HepG2 (cell line): Measurements from ENCODE around the gene COA1. TPM values are rescaled to one million over a fixed set of nuclear protein-coding genes. Genes with fewer than 3 reads are reported as not detected.

ENCODE experiments used
- ATAC-seq: fragments of 200-7000 bp; cut with Tn5 transposase; 3 replicates; pipeline ENCODE4 v1.9.1; 2020; ENCODE audit warnings: mild to moderate bottlenecking, moderate library complexity
- BruUV-seq: library from RNA; stranded (reverse); fragments of 400-500 nt; replicated peaks from 2 replicates; lab custom pipeline; 2021; lab: Mats Ljungman, UMichigan
- CTCF ChIA-PET: fragments of 300-600 bp; formaldehyde crosslinking; extraction: SDS; loops from one replicate; lab custom pipeline; 2021; ENCODE audit warnings: low total read pairs, inconsistent platforms, low intra/inter-chr PET ratio; lab: Yijun Ruan, JAX
- POLR2A ChIA-PET: fragments of 350-600 bp; sonication (Branson Sonifier 250); formaldehyde crosslinking; loops from one replicate; lab custom pipeline; 2020; ENCODE audit warnings: antibody characterized with exemption, inconsistent platforms; lab: Yijun Ruan, JAX
- DNase-seq: peaks from one replicate; pipeline ENCODE4 v3.0.0-alpha.2; 2015; ENCODE audit warnings: low spot score
- FAIRE-seq: peaks from 3 replicates; lab custom pipeline; 2011; peaks lifted over from hg19 to GRCh38; lab: Jason Lieb, UNC
- H2AFZ ChIP-seq: one replicate; pipeline ENCODE4 v1.6.1; 2011; ENCODE audit warnings: low read length, inconsistent platforms
- H3K27ac ChIP-seq: fragments of 300-600 bp; 3 replicates; pipeline ENCODE4 v1.8.0; 2011; ENCODE audit warnings: mixed run types, mild to moderate bottlenecking, mixed read lengths, low read length, inconsistent platforms; ENCODE audit not compliant: insufficient read depth; ENCODE audit errors: extremely low read length
- H3K27me3 ChIP-seq, 2 experiments: fragments of 200-600 bp in 1 of 2; 2 replicates in 1 of 2; 3 replicates in 1 of 2; pipeline versions ENCODE4 v1.6.0 to v1.8.0; 2011; ENCODE audit warnings: low read length in 2 of 2, mild to moderate bottlenecking in 2 of 2, moderate library complexity in 2 of 2, inconsistent platforms in 1 of 2; ENCODE audit not compliant: insufficient read depth in 2 of 2, control insufficient read depth in 1 of 2
- H3K36me3 ChIP-seq, 2 experiments: fragments of 200-600 bp in 1 of 2; replicated peaks in 1 of 2; 2 replicates in 1 of 2; 3 replicates in 1 of 2; pipeline versions ENCODE4 v1.5.1 to v1.8.0; 2011; ENCODE audit warnings: low read length in 2 of 2, inconsistent platforms in 1 of 2; ENCODE audit not compliant: insufficient read depth in 2 of 2, control insufficient read depth in 1 of 2
- H3K4me1 ChIP-seq: 2 replicates; pipeline ENCODE4 v1.5.1; 2012; ENCODE audit warnings: low read length, inconsistent platforms; ENCODE audit not compliant: insufficient read depth
- H3K4me2 ChIP-seq: 2 replicates; pipeline ENCODE4 v1.6.0; 2011; ENCODE audit warnings: low read depth, low read length, inconsistent platforms
- H3K4me3 ChIP-seq, 3 experiments: fragments of 200-600 bp in 1 of 3; sonication (generic), shearing (Covaris generic) in 1 of 3; replicated peaks in 1 of 3; 2 replicates each; pipeline ENCODE4 v1.5.1; 2011 to 2016; ENCODE audit warnings: low read length in 3 of 3, inconsistent platforms in 2 of 3, low read depth in 2 of 3, mild to moderate bottlenecking in 2 of 3, control low read depth in 1 of 3, mixed read lengths in 1 of 3; ENCODE audit not compliant: insufficient read depth in 1 of 3
- H3K79me2 ChIP-seq: one replicate; pipeline ENCODE4 v1.6.1; 2011; ENCODE audit warnings: low read length, inconsistent platforms; ENCODE audit not compliant: insufficient read depth
- H3K9ac ChIP-seq: 2 replicates; pipeline ENCODE4 v1.6.0; 2011; ENCODE audit warnings: mild to moderate bottlenecking, low read depth, low read length, inconsistent platforms; ENCODE audit not compliant: insufficient read depth
- H3K9me3 ChIP-seq: 2 replicates; pipeline ENCODE4 v1.5.1; 2012; ENCODE audit warnings: mild to moderate bottlenecking, low read length
- H4K20me1 ChIP-seq: 2 replicates; pipeline ENCODE4 v1.6.0; 2011; ENCODE audit warnings: inconsistent platforms, mild to moderate bottlenecking, low read length, moderate library complexity; ENCODE audit not compliant: insufficient read depth
- ATF6 ChIP-seq: sonication (generic); formaldehyde crosslinking; conservative IDR thresholded peaks from 2 replicates; pipeline ENCODE4 v1.4.0; 2020; ENCODE audit warnings: missing genetic modification reagents
- BCL6 ChIP-seq: IDR thresholded peaks from 2 replicates; pipeline ENCODE4 v1.6.1; 2016; ENCODE audit warnings: missing genetic modification reagents, missing compliant biosample characterization
- ELF3 ChIP-seq: IDR thresholded peaks from 2 replicates; pipeline ENCODE4 v1.6.1; 2016; ENCODE audit warnings: missing genetic modification reagents, missing compliant biosample characterization
- KLF6 ChIP-seq: IDR thresholded peaks from 2 replicates; pipeline ENCODE4 v1.8.0; 2016; ENCODE audit warnings: missing biosample characterization, missing genetic modification reagents
- NR3C1 ChIP-seq: sonication (generic); formaldehyde crosslinking; IDR thresholded peaks from 2 replicates; pipeline ENCODE4 v1.4.0; 2020; ENCODE audit warnings: missing genetic modification reagents
- ZNF646 ChIP-seq: sonication (generic); formaldehyde crosslinking; IDR thresholded peaks from 2 replicates; pipeline ENCODE4 v1.9.0; 2021; ENCODE audit warnings: mild to moderate bottlenecking, missing genetic modification reagents
- WGBS: methylation state at CpG from one replicate; pipeline ENCODE4 v1.1.6; 2017; ENCODE audit warnings: low lambda C conversion rate; 5-methylcytosine and 5-hydroxymethylcytosine counted together
- in situ Hi-C: cut with HindIII; loops from 2 replicates; pipeline ENCODE4 v1.10.0; 2017; ENCODE audit warnings: low pct_unique_long_range_greater_than_20kb; ENCODE audit not compliant: extremely low pct_ligation_motif_present
- intact Hi-C: fragments of 100-400 bp; cut with micrococcal nuclease; formaldehyde crosslinking; loops from one replicate; pipeline ENCODE4 v1.10.0; 2022; ENCODE audit not compliant: unreplicated experiment
- polyA plus RNA-seq, 8 experiments: library from polyadenylated mRNA; depleted of rRNA in 3 of 8; stranded (reverse) in 7 of 8; unstranded in 1 of 8; fragments of >200 nt; fragmentation: Illumina TruSeq in 4 of 8; extraction: Trizol in 4 of 8; gene quantifications; 2 replicates each; pipeline versions ENCODE4 v1.2.1 to v1.2.3, GENCODE V29; 2011 to 2016; ENCODE audit warnings: low read depth in 4 of 8, missing spikeins in 1 of 8, mixed read lengths in 1 of 8; ENCODE audit not compliant: insufficient read depth in 1 of 8
- total RNA-seq, 5 experiments: library from RNA; depleted of rRNA; stranded (reverse); fragments of >200 nt; fragmentation: Illumina TruSeq; extraction: Trizol; gene quantifications; 2 replicates each; pipeline ENCODE4 v1.2.3, GENCODE V29; 2016; ENCODE audit warnings: low read depth in 1 of 5
- TF ChIP-seq, protein P1 (sequence below): sonication (generic); formaldehyde crosslinking; IDR thresholded peaks from 2 replicates; pipeline ENCODE4 v1.4.0; 2020; ENCODE audit warnings: missing genetic modification reagents
- TF ChIP-seq, protein P2 (sequence below): sonication (generic); formaldehyde crosslinking; IDR thresholded peaks from 2 replicates; pipeline ENCODE4 v1.8.1; 2023; ENCODE audit warnings: missing genetic modification reagents, inconsistent platforms, borderline replicate concordance

The COA1 gene
- total and polyA plus RNA-seq, 2 of the 13 experiments (the other 11 are each of a cell fraction or from before 2014, with no cell fraction given), result 33.2 to 65.7 TPM

GRCh38 chr7:43678315-43678714 lies 51.0 kb downstream of the COA1 start:
- H3K36me3 ChIP-seq, result no peaks in the 10 kb centered on the region
- no peak overlapping the region for H3K4me3 ChIP-seq
- no peak for ATAC-seq
- ChIA-PET CTCF (no interaction called here), POLR2A (interaction anchor here (0.7 kb wide), 1 partner anchor 10 kb away, joined by 3 read pairs; no protein-coding TSS in a partner anchor)
- peaks cover 85% of the 10 kb centered on the region for H3K79me2 ChIP-seq
- no peak overlapping the region for H3K4me2 ChIP-seq
- H3K9ac ChIP-seq, result no peak overlapping the region
- no peak overlapping the region for H2AFZ ChIP-seq
- no TSS peak for BruUV-seq
- H3K27ac ChIP-seq, result no peak overlapping the region
- no peaks in the 10 kb centered on the region; the same call in 1 of the 2 replicates for H4K20me1 ChIP-seq
- no peak for DNase-seq
- intact Hi-C loops (no loop called here), in situ Hi-C loops (no loop called here)
- H3K9me3 ChIP-seq, result no peaks in the 10 kb centered on the region
- H3K4me1 ChIP-seq, result peaks cover 35% of the 10 kb centered on the region
- no peaks in the 10 kb centered on the region for H3K27me3 ChIP-seq
- FAIRE-seq, result no peak
- TF ChIP-seq, protein P1, sequence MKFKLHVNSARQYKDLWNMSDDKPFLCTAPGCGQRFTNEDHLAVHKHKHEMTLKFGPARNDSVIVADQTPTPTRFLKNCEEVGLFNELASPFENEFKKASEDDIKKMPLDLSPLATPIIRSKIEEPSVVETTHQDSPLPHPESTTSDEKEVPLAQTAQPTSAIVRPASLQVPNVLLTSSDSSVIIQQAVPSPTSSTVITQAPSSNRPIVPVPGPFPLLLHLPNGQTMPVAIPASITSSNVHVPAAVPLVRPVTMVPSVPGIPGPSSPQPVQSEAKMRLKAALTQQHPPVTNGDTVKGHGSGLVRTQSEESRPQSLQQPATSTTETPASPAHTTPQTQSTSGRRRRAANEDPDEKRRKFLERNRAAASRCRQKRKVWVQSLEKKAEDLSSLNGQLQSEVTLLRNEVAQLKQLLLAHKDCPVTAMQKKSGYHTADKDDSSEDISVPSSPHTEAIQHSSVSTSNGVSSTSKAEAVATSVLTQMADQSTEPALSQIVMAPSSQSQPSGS (CRISPR knock-in tag), result no peak
- no peak for TF ChIP-seq BCL6 (CRISPR knock-in tag)
- TF ChIP-seq ELF3 (CRISPR knock-in tag), result no peak
- no peak for TF ChIP-seq ATF6 (CRISPR knock-in tag)
- no peak for TF ChIP-seq ZNF646 (CRISPR knock-in tag)
- TF ChIP-seq, protein P2, sequence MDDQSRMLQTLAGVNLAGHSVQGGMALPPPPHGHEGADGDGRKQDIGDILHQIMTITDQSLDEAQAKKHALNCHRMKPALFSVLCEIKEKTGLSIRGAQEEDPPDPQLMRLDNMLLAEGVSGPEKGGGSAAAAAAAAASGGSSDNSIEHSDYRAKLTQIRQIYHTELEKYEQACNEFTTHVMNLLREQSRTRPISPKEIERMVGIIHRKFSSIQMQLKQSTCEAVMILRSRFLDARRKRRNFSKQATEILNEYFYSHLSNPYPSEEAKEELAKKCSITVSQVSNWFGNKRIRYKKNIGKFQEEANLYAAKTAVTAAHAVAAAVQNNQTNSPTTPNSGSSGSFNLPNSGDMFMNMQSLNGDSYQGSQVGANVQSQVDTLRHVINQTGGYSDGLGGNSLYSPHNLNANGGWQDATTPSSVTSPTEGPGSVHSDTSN (CRISPR knock-in tag), result no peak
- no peak for TF ChIP-seq KLF6 (CRISPR knock-in tag)
- TF ChIP-seq NR3C1 (CRISPR knock-in tag), result no peak
- WGBS, result 95% methylated on average over 1 of the region's 1 CpG
